DMS79 treated with DMSO at 0.1 percent for 48 hours (cell line): ENCODE data around the gene LCMT2.

ENCODE experiments used
- DNase-seq: peaks from one replicate; lab custom pipeline; 2025; lab: John Stamatoyannopoulos, UW

LCMT2 gene

GRCh38 chr15:43329960-43330779, at the start of gene LCMT2:
Gene LCMT2, minus strand, starts transcription at chr15:43330573. Its CDS starts 84 bp downstream, at chr15:43330489.
- peak; percentile 65 for DNase-seq

DNA sequence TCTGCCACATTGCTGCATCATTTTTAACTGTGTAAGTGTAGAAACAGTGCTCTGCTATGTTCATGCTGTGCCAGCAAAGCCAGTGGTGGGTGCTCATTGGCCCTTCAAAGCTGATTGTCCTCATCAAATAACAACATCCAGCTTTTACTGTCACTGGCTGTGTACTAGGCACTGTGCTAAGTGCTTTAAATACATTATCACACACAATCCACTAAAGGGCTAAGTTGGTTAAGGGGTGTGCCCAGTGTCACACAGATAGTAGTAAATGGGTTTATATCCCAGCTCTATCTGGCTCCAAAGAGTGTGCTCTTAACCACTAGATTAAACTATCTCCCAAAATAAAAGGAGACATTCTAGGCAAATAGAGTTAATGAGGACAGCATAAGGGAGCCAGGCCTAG, 48.2 kb upstream of the LCMT2 start:
- DNase-seq, result no peak

DNA sequence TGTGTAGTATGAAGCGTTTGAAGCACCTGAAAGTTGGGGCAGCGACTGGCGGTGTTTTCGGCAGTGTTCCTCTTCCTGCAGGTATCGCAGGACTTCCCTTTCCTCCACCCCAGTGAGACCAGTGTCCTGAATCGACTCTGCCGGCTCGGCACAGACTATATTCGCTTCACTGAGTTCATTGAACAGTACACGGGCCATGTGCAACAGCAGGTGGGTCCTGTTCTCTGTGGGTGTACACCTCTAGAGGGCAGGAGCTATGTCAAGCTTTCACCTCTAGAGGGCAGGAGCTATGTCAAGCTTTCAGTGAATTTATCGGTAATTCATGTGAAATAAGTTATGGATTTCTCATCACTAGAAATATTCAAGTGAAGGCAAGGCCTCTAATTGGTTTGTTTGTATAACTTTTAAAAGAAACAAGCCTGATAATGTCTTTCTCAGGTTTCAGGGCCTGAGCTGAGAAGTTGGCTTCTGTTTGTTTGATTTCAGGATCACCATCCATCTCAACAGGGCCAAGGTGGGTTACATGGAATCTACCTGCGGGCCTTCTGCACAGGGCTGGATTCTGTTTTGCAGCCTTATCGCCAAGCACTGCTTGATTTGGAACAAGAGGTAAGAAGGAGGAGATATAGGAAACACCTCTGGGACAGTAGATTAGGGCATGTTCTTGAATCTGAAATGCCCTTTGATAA, 45.8 kb upstream of the LCMT2 start:
- DNase-seq, result no peak

DNA sequence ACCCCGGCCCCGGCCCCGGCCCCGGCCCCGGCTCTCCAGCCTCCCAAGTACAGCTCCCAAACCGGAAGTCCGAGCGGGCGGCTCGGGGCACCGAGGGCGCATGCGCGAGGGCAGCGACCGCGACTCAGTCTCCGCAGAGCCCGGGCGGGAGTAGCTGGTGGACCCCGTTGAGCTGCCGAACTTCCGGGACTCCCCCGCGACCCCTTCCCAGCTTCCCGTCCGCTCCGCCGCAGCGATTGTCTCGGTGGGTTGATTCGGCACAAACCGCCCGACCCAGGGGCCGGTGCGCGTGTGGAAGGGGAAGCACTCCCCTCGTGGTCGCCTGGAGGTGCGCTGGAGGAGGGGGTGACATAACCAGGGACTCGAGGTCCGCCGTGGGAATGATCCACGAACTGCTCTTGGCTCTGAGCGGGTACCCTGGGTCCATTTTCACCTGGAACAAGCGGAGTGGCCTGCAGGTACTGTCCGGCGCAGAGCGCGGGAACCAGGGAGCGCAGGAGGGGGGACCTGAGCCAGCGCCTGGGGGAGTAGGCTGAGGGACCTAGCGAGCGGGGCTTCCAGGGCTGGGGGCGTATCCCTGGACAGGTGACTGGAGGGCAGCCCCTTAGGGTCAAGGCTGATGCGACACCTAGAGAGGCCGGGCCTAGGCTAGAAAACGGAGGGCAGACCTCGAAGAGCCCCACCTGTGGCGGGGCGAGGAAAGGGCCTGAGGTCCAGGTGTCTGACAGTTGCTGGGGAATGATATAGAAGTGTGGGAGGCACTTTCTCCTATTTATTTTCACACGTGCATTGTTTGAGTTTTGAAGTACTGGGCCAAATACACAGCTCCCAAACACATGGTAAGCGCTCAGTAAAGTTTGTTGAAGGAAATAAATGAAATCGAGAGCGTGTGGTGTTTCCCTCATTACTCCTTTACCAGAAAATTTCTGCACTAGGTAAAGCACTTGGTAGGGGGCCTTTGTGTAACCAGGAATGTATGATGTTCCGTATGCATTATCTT, 40.9 kb upstream of the LCMT2 start, which contains the start of the genes TUBGCP4 and ZSCAN29:
TUBGCP4 (plus strand) TSS at position 127 of the 1,000 bp plus-strand sequence; CDS start at position 381, 254 bp downstream.
ZSCAN29 (minus strand) TSS at position 69 of the 1,000 bp plus-strand sequence. CDS start 1,130 bp downstream, outside the sequence.
- DNase-seq, result peak; percentile 67

- peak; percentile 2 for DNase-seq
These were observed 40.1 kb upstream of the LCMT2 start for GRCh38 chr15:43370310-43370974.

- no peak for DNase-seq
These were observed 31.0 kb upstream of the LCMT2 start for GRCh38 chr15:43361313-43361903.

DNA sequence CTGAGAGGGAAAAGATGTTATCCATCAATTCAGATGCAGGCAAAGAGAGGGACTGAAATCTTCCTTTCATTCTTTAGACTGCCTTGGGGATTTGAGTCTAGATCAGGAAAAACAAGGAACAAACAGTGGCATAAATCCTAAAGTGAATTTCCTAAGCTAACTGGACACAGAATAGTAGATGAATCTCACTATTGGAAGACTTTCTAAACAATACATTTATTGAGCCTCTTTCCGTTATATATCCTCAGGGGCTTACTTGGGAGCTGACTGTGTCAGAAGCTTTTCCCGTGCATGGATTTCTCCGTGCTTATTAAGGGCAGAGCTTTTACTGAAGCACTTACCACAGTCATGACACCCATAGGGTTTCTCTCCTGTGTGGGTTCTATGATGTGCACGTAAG, 30.4 kb upstream of the LCMT2 start:
- no peak for DNase-seq

DNA sequence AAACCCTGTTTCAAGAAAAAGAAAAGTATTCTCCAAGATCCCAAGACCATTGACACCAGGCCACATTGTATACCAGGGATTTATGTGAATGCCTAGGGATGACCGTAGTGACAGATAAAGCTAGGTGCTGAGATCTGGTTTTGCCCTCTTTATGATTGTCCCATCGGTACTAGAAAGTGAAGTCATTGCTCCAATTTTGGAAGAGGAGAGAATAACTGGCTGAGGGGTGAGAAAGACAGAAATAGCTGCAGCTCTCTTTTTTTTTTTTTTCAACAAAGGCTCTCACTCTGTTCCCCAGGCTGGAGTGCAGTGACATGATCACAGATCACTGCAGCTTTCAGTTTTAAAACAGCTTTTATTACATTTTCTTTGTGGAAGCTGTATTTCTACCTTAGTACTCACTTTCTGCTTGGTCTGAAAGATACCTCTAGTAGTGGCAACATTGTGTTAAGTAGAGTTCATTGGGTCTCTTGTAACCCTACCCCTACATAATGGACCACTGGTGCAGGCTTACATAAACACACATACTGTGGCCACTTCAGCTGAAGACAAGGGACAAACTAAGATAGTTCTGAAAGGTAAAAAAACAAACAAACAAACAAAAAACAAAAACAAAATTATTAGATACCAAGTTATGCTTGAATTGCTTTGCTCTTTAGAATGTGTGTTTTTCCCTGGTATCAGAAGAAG, 22.5 kb upstream of the LCMT2 start:
- DNase-seq, result no peak

- DNase-seq, result no peak
These were observed 16.7 kb upstream of the LCMT2 start for GRCh38 chr15:43347114-43347513.

- no peak for DNase-seq
These were observed 15.9 kb upstream of the LCMT2 start for GRCh38 chr15:43346305-43346704.

- no peak for DNase-seq
These were observed 361 bp upstream of the LCMT2 start for GRCh38 chr15:43330780-43331087.

GRCh38 chr15:43329217-43329959, 985 bp downstream of the LCMT2 start:
- no peak for DNase-seq

GRCh38 chr15:43325039-43325684, 5.2 kb downstream of the LCMT2 start:
- DNase-seq, result no peak

DNA sequence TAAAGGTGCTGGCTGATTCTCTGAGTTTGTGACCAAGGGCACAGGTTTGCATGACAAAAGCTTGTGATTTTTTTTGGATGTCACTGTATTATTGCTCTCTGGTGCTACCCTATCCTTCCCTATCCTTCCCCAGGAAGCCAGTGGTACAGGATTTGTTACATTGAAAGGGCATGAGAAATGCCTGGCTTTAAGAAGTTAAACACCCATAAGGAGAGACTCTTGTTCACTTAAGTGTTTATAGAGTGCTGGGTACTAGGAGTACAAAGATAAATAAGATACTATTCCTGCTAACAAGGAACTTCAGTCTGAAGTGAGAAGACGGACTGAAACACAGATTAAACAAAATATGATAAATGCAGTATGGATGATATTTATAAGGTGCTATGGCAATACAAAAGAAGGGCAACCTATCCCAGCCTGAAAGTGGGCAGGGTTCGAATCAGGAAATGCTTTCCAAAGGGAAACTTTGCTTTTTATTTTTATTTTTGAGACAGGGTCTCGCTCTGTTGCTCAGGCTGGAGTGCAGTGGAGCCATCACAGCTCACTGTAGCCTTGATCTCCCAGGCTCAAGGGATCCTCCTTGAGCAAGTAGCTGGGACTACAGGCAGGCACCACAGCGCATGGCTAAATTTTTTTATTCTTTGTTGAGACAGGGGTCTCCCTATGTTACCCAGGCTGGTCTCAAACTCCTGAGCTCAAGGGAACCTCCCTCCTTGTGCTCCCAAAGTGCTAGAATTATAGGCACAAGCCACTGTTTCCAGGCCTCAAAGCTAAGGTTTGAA, 11.2 kb downstream of the LCMT2 start:
- DNase-seq, result no peak

GRCh38 chr15:43317566-43318184, 12.7 kb downstream of the LCMT2 start:
- no peak for DNase-seq

DNA sequence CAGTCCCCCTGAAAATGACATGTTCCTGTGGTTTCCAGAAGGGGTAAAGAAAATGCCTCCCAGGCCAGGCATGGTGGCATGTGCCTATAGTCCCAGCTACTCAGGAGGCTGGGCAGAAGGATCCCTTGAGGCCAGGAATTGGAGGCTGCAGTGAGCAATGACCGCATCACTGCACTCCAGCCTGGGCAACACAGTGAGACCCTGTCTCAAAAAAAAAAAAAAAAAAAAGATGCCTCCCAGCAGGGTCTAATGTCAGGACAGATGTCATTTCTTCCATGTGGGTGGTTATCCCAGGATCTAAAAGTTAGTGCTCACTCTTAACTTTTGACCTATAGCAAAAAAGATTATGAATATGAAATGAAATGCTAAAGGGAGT, 13.4 kb downstream of the LCMT2 start:
- DNase-seq, result no peak

GRCh38 chr15:43316016-43316970, 14.1 kb downstream of the LCMT2 start:
- DNase-seq, result no peak
